HUDEP-2 (cell line): ENCODE results near the gene PAPOLA.
A peak's percentile ranks its signal among the peaks of the same experiment; 100 is the strongest.

Source experiments
- DNase-seq, 76 experiments: peaks; one replicate each; lab custom pipeline; 2025; ENCODE audit not compliant: unreplicated experiment in 76 of 76; lab: John Stamatoyannopoulos, UW

The PAPOLA gene

GRCh38 chr14:96583569-96584041, 81.4 kb downstream of the PAPOLA start:
- no peak for DNase-seq

DNA sequence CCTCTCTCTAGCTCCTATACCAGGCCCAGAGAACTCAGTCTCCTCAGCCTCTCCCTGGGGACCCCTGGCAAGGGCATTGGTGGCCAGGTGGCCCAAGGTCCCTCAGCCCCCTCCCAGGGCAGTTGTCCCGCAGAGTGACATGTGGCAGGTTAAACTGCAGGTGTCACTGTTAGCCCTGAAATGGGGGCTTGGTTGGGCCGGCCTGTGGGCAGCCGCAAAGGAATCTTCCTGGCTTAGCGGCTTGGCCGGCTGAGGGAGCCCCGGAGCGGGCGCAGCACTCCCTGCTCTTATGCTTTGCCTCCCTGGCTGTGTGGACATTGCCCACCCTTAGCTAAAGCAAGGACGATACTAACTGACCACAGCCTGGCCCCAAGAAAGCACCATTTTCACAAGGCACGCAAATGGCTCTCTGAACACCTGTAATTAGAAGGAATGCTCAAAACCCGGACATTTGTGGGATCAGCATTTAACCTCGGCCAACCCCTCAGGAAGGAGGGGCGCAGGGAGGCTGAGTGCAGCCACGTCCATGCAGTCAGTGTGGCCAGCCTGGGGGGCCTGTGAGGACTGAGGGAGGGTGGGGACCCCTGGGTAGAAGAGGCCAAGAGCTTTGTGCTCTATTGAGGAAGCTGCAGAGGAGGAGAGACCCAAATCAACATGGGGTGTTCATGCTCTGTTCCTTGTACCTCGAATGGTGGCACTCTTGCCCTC, 82.2 kb downstream of the PAPOLA start:
- DNase-seq = peak in 44 of 76 experiments; percentile 3 to 68 (median 33)

DNA sequence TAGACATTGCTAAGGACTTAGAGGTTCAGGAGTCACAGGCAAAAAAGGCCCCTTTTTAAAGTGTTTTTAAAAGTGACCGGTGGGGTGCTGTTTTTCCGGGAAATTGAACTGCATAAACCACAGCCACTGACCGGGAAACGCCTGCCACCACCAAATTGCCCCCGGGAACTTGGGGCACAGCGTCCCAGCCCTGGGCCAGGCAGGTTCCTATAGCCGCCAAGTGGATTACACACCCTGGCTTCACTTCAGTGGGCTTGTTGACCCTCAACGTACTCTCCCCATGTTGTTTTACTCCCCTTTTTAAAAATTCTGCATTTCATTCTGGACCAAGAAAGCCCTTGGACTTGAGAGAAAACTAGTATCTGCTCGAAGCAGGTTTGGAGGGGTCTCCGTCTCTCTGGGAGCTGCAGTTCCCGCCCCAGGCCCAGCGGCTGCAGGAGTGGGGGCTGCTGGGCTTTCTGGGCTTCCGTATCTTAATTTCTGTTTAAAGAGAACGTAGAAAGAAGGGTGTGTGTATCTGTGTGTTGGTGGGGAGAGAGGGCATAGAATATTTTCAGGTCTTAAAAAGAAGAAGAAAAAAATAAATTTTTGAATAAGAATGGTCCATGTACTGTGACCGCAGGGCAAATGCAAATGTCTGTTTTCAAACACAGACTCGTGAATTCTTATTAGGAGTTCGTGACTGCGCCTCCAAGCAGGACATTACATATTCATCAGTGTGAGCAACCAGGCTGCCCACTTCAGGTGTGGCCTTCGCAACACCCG, 82.9 kb downstream of the PAPOLA start:
- DNase-seq = no peak

DNA sequence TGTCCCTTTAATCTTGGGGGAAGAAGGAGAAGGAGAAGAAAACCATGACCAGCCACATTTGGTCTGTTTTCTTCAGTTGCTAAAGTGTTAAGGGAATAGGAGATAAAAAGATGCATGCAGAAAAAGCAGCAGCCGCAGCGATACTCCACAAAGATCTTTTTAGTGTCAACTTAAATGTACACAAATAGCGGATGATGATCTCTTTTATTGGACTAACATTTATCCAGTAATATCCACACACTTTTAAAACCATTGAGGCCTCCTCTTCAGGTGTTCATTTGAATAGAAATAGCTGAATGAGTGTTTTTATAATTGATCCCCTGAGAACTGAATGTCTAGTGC, 83.5 kb downstream of the PAPOLA start:
- DNase-seq = no peak

- DNase-seq = no peak
Measured at GRCh38 chr14:96586056-96586455, 83.9 kb downstream of the PAPOLA start.

- DNase-seq = no peak
Measured at GRCh38 chr14:96586921-96587822, 85.0 kb downstream of the PAPOLA start.

- no peak for DNase-seq
Measured at GRCh38 chr14:96587823-96588385, 85.7 kb downstream of the PAPOLA start.

- DNase-seq = no peak
Measured at GRCh38 chr14:96588410-96589257, 86.5 kb downstream of the PAPOLA start.

GRCh38 chr14:96589577-96589976, 87.4 kb downstream of the PAPOLA start:
- no peak for DNase-seq

- DNase-seq = no peak
Measured at GRCh38 chr14:96590190-96590864, 88.1 kb downstream of the PAPOLA start.

GRCh38 chr14:96592591-96593386, 90.6 kb downstream of the PAPOLA start:
- peak in 45 of 76 experiments; percentile 1 to 54 (median 23) for DNase-seq

- no peak for DNase-seq
Measured at GRCh38 chr14:96594961-96595360, 92.8 kb downstream of the PAPOLA start.

GRCh38 chr14:96597680-96598079, 95.5 kb downstream of the PAPOLA start:
- DNase-seq = no peak

DNA sequence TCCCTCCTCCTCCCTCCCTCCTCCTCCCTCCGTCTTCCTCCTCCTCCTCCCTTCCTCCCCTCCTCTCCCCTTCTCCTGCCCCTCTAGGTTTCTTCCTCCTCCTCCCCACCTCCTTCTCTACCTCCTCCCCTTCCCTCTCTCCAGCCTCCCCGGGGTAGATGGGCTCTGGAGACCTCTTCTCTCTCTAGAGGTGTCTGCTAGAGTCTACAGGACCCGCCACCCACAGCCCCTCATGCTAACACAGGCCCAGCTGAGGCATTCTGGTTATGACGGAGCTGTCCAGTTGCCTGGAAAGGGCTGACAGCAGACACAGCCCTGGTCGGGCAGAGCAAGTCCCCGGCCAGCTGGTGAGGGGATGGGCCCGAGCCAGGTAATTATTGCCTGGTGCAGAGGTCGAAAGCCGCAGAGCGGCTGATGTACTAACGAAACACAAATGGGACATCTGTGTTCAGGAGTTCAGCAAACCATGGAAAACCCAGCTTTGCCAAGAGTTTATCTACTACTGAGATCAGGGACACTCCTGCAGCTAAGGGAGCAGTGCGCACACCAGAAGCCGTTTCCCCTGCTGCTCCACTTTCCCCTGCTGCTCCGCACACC, 96.2 kb downstream of the PAPOLA start:
- DNase-seq = no peak

DNA sequence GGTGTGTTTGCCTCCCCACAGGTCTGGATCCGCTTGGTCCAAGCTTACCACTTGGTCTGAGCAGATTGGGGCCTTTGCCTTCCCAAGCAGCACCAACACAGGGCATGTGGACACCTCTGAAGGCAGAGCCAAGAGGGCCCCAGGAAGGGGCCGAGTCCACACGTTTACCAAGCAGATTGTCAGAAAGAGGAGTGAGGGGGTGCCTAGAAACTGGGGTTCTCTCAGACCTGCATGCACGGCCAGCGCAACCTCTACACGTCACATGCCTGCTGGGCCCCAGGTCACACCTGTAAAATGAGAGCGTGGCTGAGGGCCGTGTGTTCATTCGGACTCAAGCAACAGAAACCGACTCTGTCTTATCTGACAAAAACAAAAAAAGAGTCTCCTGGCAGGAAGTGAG, 96.9 kb downstream of the PAPOLA start:
- DNase-seq = no peak

DNA sequence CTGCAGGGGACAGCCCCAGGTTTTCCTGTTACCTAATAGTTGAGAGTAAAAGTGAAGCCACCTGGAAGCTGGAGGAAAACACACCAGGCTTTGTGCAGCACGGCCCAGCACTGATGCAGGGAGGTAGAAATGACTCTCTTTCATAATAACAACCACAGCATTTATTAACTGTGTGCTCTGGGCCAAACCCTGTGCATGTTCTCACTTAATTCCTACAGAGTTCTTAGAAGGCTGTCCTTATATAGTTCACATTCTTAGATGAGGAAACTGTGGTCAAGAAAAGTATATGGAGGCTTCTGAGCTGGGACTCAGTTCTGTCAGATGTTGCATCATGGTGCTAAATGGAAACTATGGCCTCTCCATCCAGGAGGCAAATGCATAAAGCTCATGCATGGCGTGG, 100.0 kb downstream of the PAPOLA start:
- DNase-seq = no peak

DNA sequence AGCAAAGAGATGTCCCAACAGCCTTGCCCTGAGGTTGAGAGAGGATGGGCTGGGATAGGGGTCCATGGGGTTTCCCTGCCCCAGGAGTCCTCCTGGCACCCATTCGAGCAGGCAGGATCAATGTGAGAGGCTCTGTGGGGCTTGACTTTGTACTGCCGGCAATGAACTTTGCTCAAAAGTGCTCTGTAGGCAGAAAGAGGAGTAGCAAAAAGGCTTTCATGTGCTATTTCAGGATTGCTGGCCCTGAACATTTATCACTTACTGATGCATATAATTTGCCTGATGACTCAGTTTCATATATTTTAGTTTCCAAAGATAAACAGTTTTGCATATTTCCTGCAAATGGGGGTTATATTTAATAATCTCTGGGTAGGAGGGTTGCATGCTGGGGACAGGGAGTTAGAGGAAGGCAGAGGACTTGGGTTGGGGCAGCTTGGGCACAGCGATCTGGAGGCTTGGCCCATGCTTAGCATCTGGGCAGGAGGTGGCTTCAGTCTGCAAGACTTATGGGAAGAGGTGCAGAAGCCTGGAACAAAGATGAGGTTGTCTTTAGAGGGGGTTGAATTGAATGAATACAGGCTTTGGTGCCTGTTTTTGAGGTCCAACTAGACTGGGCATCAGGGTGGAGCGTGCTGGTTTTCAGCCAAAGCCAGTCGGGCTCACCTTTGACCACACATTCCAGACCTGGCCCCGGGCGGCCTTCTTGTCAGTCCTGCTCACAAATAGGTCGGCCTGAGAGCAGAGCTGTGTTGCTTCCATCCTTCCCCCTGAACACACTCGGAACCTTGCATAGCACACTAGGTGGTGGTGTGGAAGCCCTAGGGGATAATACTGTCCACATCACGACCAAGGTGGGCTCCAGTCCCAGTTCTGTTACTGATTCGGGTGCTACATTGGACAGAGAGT, 101.4 kb downstream of the PAPOLA start:
- DNase-seq = no peak
